Sigmoid colon (tissue), 4 donors: ENCODE results near the gene GAGE10.

Experiments used
- EP300 ChIP-seq, 4 donors: sonication (generic); formaldehyde crosslinking; IDR thresholded peaks; one replicate each; pipeline ENCODE4 v1.6.1; 2017; ENCODE audit warnings: antibody characterized with exemption in 4 of 4
- POLR2A ChIP-seq, 2 donors: fragments of 450-650 bp; IDR thresholded peaks; one replicate each; pipeline ENCODE4 v1.6.1; 2016; ENCODE audit warnings: antibody characterized with exemption in 2 of 2, mild to moderate bottlenecking in 2 of 2, moderate library complexity in 2 of 2
- POLR2AphosphoS5 ChIP-seq, 4 donors: sonication (generic); formaldehyde crosslinking; IDR thresholded peaks; one replicate each; pipeline ENCODE4 v1.6.1; 2017; ENCODE audit warnings: antibody characterized with exemption in 4 of 4
- TF ChIP-seq, protein P1 (sequence below), 4 experiments: fragments of 450-650 bp in 3 of 4; fragments of 200-600 bp in 1 of 4; IDR thresholded peaks; one replicate each; pipeline ENCODE4 v1.5.1; 2016 to 2019; ENCODE audit warnings: antibody characterized with exemption in 4 of 4, mild to moderate bottlenecking in 3 of 4, moderate library complexity in 2 of 4

GRCh38 chrX:49254639-49255038 is 48.8 kb upstream of the GAGE10 start:
- TF ChIP-seq, protein P1, sequence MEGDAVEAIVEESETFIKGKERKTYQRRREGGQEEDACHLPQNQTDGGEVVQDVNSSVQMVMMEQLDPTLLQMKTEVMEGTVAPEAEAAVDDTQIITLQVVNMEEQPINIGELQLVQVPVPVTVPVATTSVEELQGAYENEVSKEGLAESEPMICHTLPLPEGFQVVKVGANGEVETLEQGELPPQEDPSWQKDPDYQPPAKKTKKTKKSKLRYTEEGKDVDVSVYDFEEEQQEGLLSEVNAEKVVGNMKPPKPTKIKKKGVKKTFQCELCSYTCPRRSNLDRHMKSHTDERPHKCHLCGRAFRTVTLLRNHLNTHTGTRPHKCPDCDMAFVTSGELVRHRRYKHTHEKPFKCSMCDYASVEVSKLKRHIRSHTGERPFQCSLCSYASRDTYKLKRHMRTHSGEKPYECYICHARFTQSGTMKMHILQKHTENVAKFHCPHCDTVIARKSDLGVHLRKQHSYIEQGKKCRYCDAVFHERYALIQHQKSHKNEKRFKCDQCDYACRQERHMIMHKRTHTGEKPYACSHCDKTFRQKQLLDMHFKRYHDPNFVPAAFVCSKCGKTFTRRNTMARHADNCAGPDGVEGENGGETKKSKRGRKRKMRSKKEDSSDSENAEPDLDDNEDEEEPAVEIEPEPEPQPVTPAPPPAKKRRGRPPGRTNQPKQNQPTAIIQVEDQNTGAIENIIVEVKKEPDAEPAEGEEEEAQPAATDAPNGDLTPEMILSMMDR (IDR thresholded peaks at IDR 0.05) = no peak
- TF ChIP-seq POLR2A (IDR thresholded peaks at IDR 0.05) (no peak), EP300 (IDR thresholded peaks at IDR 0.05) (no peak), POLR2AphosphoS5 (IDR thresholded peaks at IDR 0.05) (no peak)
